C4-2B (cell line): ENCODE measurements around the gene SOX5.

Experiments used
- CTCF ChIP-seq: fragments of 450-650 bp; conservative IDR thresholded peaks from 2 replicates; pipeline ENCODE4 v1.5.1; 2017; ENCODE audit warnings: mild to moderate bottlenecking
- ZFX ChIP-seq: fragments of 450-650 bp; IDR thresholded peaks from 2 replicates; pipeline ENCODE4 v1.6.1; 2017

- TF ChIP-seq CTCF (no peak), ZFX (no peak)
Observed at GRCh38 chr12:23987046-23987445, 37.6 kb upstream of the SOX5 start.
